ENCODE results near the gene HNRNPAB. TPM values are rescaled to one million over a fixed set of nuclear protein-coding genes. Genes with fewer than 3 reads are reported as not detected.
"Not testable (repeated sequence)": the region's sequence is repeated elsewhere in the genome, so short reads cannot be mapped to it uniquely, and the experiment has no call there.

Gene HNRNPAB
- total RNA-seq, 1 donor, result 40.9 TPM

GRCh38 chr5:178228609-178229008, 24.3 kb downstream of the HNRNPAB start:
- Histone ChIP-seq H3K27me3 (ENCODE audit: insufficient read depth, low read length) (no peaks in the 10 kb centered on the region), H3K4me1 (ENCODE audit: insufficient read depth, low read length) (peaks cover 20% of the 10 kb centered on the region), H3K4me2 (ENCODE audit: insufficient read depth, low read length) (no peak overlapping the region), H3K4me3 (ENCODE audit: insufficient read depth, low read length) (no peak overlapping the region), H4K20me1 (ENCODE audit: insufficient read depth, low read length) (peaks cover 32% of the 10 kb centered on the region), H3K9me3 (ENCODE audit: low read depth, low read length) (no peaks in the 10 kb centered on the region), H3K79me2 (ENCODE audit: insufficient read depth, low read length) (peaks cover 61% of the 10 kb centered on the region), H3K27ac (ENCODE audit: low read depth, low read length) (no peak overlapping the region), H3K36me3 (ENCODE audit: insufficient read depth, low read length) (peaks cover 31% of the 10 kb centered on the region), H2AFZ (ENCODE audit: low read length) (no peak overlapping the region)
- no peak for TF ChIP-seq CTCF (IDR thresholded peaks at IDR 0.05; ENCODE audit: extremely low read depth, low read depth, low read length)
- peak; percentile 55 for DNase-seq (ENCODE audit: insufficient read length, low spot score, missing footprints)

- H3K27me3 ChIP-seq (ENCODE audit: insufficient read depth, low read length), result not testable (repeated sequence)
These were observed 24.8 kb downstream of the HNRNPAB start for GRCh38 chr5:178229111-178229510.

GRCh38 chr5:178229861-178230260, 25.5 kb downstream of the HNRNPAB start:
- no peak for TF ChIP-seq CTCF (IDR thresholded peaks at IDR 0.05; ENCODE audit: extremely low read depth, low read depth, low read length)
- no peak overlapping the region for H3K27ac ChIP-seq (ENCODE audit: low read depth, low read length)
- H4K20me1 ChIP-seq (ENCODE audit: insufficient read depth, low read length), result peaks cover 27% of the 10 kb centered on the region
- no peak overlapping the region for H3K4me2 ChIP-seq (ENCODE audit: insufficient read depth, low read length)
- H2AFZ ChIP-seq (ENCODE audit: low read length), result no peak overlapping the region
- H3K36me3 ChIP-seq (ENCODE audit: insufficient read depth, low read length), result peaks cover 29% of the 10 kb centered on the region
- H3K4me1 ChIP-seq (ENCODE audit: insufficient read depth, low read length), result peaks cover 20% of the 10 kb centered on the region
- DNase-seq (ENCODE audit: insufficient read length, low spot score, missing footprints), result peak; percentile 43
- H3K4me3 ChIP-seq (ENCODE audit: insufficient read depth, low read length), result no peak overlapping the region
- no peaks in the 10 kb centered on the region for H3K27me3 ChIP-seq (ENCODE audit: insufficient read depth, low read length)
- H3K9me3 ChIP-seq (ENCODE audit: low read depth, low read length), result no peaks in the 10 kb centered on the region
- peaks cover 56% of the 10 kb centered on the region for H3K79me2 ChIP-seq (ENCODE audit: insufficient read depth, low read length)

More at GRCh38 chr5:178229111-178229510, 24.8 kb downstream of the HNRNPAB start:
- peaks cover 59% of the 10 kb centered on the region for H3K79me2 ChIP-seq (ENCODE audit: insufficient read depth, low read length)
- H3K9me3 ChIP-seq (ENCODE audit: low read depth, low read length); H3K4me3 ChIP-seq (ENCODE audit: insufficient read depth, low read length); H3K27ac ChIP-seq (ENCODE audit: low read depth, low read length); H2AFZ ChIP-seq (ENCODE audit: low read length); DNase-seq (ENCODE audit: insufficient read length, low spot score, missing footprints); H3K4me2 ChIP-seq (ENCODE audit: insufficient read depth, low read length): not testable (repeated sequence)
- peaks cover 31% of the 10 kb centered on the region for H3K36me3 ChIP-seq (ENCODE audit: insufficient read depth, low read length)
- H3K4me1 ChIP-seq (ENCODE audit: insufficient read depth, low read length), result peaks cover 20% of the 10 kb centered on the region
- peaks cover 31% of the 10 kb centered on the region for H4K20me1 ChIP-seq (ENCODE audit: insufficient read depth, low read length)

GRCh38 chr5:178230879-178231538, 26.7 kb downstream of the HNRNPAB start:
- Histone ChIP-seq H3K4me1 (ENCODE audit: insufficient read depth, low read length) (peaks cover 20% of the 10 kb centered on the region), H3K27ac (ENCODE audit: low read depth, low read length) (peak overlapping the region; percentile 76), H3K79me2 (ENCODE audit: insufficient read depth, low read length) (peaks cover 48% of the 10 kb centered on the region), H3K9me3 (ENCODE audit: low read depth, low read length) (no peaks in the 10 kb centered on the region), H2AFZ (ENCODE audit: low read length) (no peak overlapping the region), H3K4me3 (ENCODE audit: insufficient read depth, low read length) (peak overlapping the region; percentile 91), H3K4me2 (ENCODE audit: insufficient read depth, low read length) (peak overlapping the region; percentile 81), H4K20me1 (ENCODE audit: insufficient read depth, low read length) (peaks cover 19% of the 10 kb centered on the region), H3K36me3 (ENCODE audit: insufficient read depth, low read length) (peaks cover 20% of the 10 kb centered on the region), H3K27me3 (ENCODE audit: insufficient read depth, low read length) (no peaks in the 10 kb centered on the region)
- no peak for TF ChIP-seq CTCF (IDR thresholded peaks at IDR 0.05; ENCODE audit: extremely low read depth, low read depth, low read length)
- peak; percentile 95 for DNase-seq (ENCODE audit: insufficient read length, low spot score, missing footprints)
